HepG2 (cell line): ENCODE data around the gene PIK3C2B. TPM values are rescaled to one million over a fixed set of nuclear protein-coding genes. Genes with fewer than 3 reads are reported as not detected.

Source experiments
- ATAC-seq: fragments of 200-7000 bp; cut with Tn5 transposase; 3 replicates; pipeline ENCODE4 v1.9.1; 2020; ENCODE audit warnings: mild to moderate bottlenecking, moderate library complexity
- BruUV-seq: library from RNA; stranded (reverse); fragments of 400-500 nt; replicated peaks from 2 replicates; lab custom pipeline; 2021; lab: Mats Ljungman, UMichigan
- CTCF ChIA-PET: fragments of 300-600 bp; formaldehyde crosslinking; extraction: SDS; loops from one replicate; lab custom pipeline; 2021; ENCODE audit warnings: low total read pairs, inconsistent platforms, low intra/inter-chr PET ratio; lab: Yijun Ruan, JAX
- POLR2A ChIA-PET: fragments of 350-600 bp; sonication (Branson Sonifier 250); formaldehyde crosslinking; loops from one replicate; lab custom pipeline; 2020; ENCODE audit warnings: antibody characterized with exemption, inconsistent platforms; lab: Yijun Ruan, JAX
- DNase-seq: peaks from one replicate; pipeline ENCODE4 v3.0.0-alpha.2; 2015; ENCODE audit warnings: low spot score
- FAIRE-seq: peaks from 3 replicates; lab custom pipeline; 2011; peaks lifted over from hg19 to GRCh38; lab: Jason Lieb, UNC
- H2AFZ ChIP-seq: one replicate; pipeline ENCODE4 v1.6.1; 2011; ENCODE audit warnings: low read length, inconsistent platforms
- H3K27ac ChIP-seq: fragments of 300-600 bp; 3 replicates; pipeline ENCODE4 v1.8.0; 2011; ENCODE audit warnings: mixed run types, mild to moderate bottlenecking, mixed read lengths, low read length, inconsistent platforms; ENCODE audit not compliant: insufficient read depth; ENCODE audit errors: extremely low read length
- H3K27me3 ChIP-seq, 2 experiments: fragments of 200-600 bp in 1 of 2; 2 replicates in 1 of 2; 3 replicates in 1 of 2; pipeline versions ENCODE4 v1.6.0 to v1.8.0; 2011; ENCODE audit warnings: low read length in 2 of 2, mild to moderate bottlenecking in 2 of 2, moderate library complexity in 2 of 2, inconsistent platforms in 1 of 2; ENCODE audit not compliant: insufficient read depth in 2 of 2, control insufficient read depth in 1 of 2
- H3K36me3 ChIP-seq, 2 experiments: fragments of 200-600 bp in 1 of 2; replicated peaks in 1 of 2; 2 replicates in 1 of 2; 3 replicates in 1 of 2; pipeline versions ENCODE4 v1.5.1 to v1.8.0; 2011; ENCODE audit warnings: low read length in 2 of 2, inconsistent platforms in 1 of 2; ENCODE audit not compliant: insufficient read depth in 2 of 2, control insufficient read depth in 1 of 2
- H3K4me1 ChIP-seq: 2 replicates; pipeline ENCODE4 v1.5.1; 2012; ENCODE audit warnings: low read length, inconsistent platforms; ENCODE audit not compliant: insufficient read depth
- H3K4me2 ChIP-seq: 2 replicates; pipeline ENCODE4 v1.6.0; 2011; ENCODE audit warnings: low read depth, low read length, inconsistent platforms
- H3K4me3 ChIP-seq, 3 experiments: fragments of 200-600 bp in 1 of 3; sonication (generic), shearing (Covaris generic) in 1 of 3; replicated peaks in 1 of 3; 2 replicates each; pipeline ENCODE4 v1.5.1; 2011 to 2016; ENCODE audit warnings: low read length in 3 of 3, inconsistent platforms in 2 of 3, low read depth in 2 of 3, mild to moderate bottlenecking in 2 of 3, control low read depth in 1 of 3, mixed read lengths in 1 of 3; ENCODE audit not compliant: insufficient read depth in 1 of 3
- H3K79me2 ChIP-seq: one replicate; pipeline ENCODE4 v1.6.1; 2011; ENCODE audit warnings: low read length, inconsistent platforms; ENCODE audit not compliant: insufficient read depth
- H3K9ac ChIP-seq: 2 replicates; pipeline ENCODE4 v1.6.0; 2011; ENCODE audit warnings: mild to moderate bottlenecking, low read depth, low read length, inconsistent platforms; ENCODE audit not compliant: insufficient read depth
- H3K9me3 ChIP-seq: 2 replicates; pipeline ENCODE4 v1.5.1; 2012; ENCODE audit warnings: mild to moderate bottlenecking, low read length
- H4K20me1 ChIP-seq: 2 replicates; pipeline ENCODE4 v1.6.0; 2011; ENCODE audit warnings: inconsistent platforms, mild to moderate bottlenecking, low read length, moderate library complexity; ENCODE audit not compliant: insufficient read depth
- DR1 ChIP-seq: sonication (generic); formaldehyde crosslinking; IDR thresholded peaks from 2 replicates; pipeline ENCODE4 v1.8.0; 2021; ENCODE audit warnings: mild to moderate bottlenecking, missing genetic modification reagents, inconsistent platforms
- GTF3A ChIP-seq: sonication (generic); formaldehyde crosslinking; conservative IDR thresholded peaks from 2 replicates; pipeline ENCODE4 v1.4.0; 2020; ENCODE audit warnings: mild to moderate bottlenecking, missing genetic modification reagents
- LBX2 ChIP-seq: sonication (generic); formaldehyde crosslinking; IDR thresholded peaks from 2 replicates; pipeline ENCODE4 v1.5.0; 2020; ENCODE audit warnings: missing genetic modification reagents, mild to moderate bottlenecking, borderline replicate concordance
- RFX1 ChIP-seq: fragments of 450-650 bp; IDR thresholded peaks from 2 replicates; pipeline ENCODE4 v1.6.1; 2017
- SATB2 ChIP-seq: sonication (generic); formaldehyde crosslinking; IDR thresholded peaks from 2 replicates; pipeline ENCODE4 v1.5.0; 2020; ENCODE audit warnings: missing genetic modification reagents
- SUZ12 ChIP-seq: fragments of 150-350 bp; IDR thresholded peaks from 2 replicates; pipeline ENCODE4 v1.6.1; 2014; ENCODE audit warnings: low read depth, low read length
- ZNF18 ChIP-seq: sonication (generic); formaldehyde crosslinking; IDR thresholded peaks from 2 replicates; pipeline ENCODE4 v1.8.0; 2022; ENCODE audit warnings: mild to moderate bottlenecking, missing genetic modification reagents; ENCODE audit not compliant: insufficient replicate concordance
- ZNF678 ChIP-seq: sonication (generic); formaldehyde crosslinking; IDR thresholded peaks from 2 replicates; pipeline ENCODE4 v1.4.0; 2020; ENCODE audit warnings: mild to moderate bottlenecking, missing genetic modification reagents
- WGBS: methylation state at CpG from one replicate; pipeline ENCODE4 v1.1.6; 2017; ENCODE audit warnings: low lambda C conversion rate; 5-methylcytosine and 5-hydroxymethylcytosine counted together
- in situ Hi-C: cut with HindIII; loops from 2 replicates; pipeline ENCODE4 v1.10.0; 2017; ENCODE audit warnings: low pct_unique_long_range_greater_than_20kb; ENCODE audit not compliant: extremely low pct_ligation_motif_present
- intact Hi-C: fragments of 100-400 bp; cut with micrococcal nuclease; formaldehyde crosslinking; loops from one replicate; pipeline ENCODE4 v1.10.0; 2022; ENCODE audit not compliant: unreplicated experiment
- polyA plus RNA-seq, 8 experiments: library from polyadenylated mRNA; depleted of rRNA in 3 of 8; stranded (reverse) in 7 of 8; unstranded in 1 of 8; fragments of >200 nt; fragmentation: Illumina TruSeq in 4 of 8; extraction: Trizol in 4 of 8; gene quantifications; 2 replicates each; pipeline versions ENCODE4 v1.2.1 to v1.2.3, GENCODE V29; 2011 to 2016; ENCODE audit warnings: low read depth in 4 of 8, missing spikeins in 1 of 8, mixed read lengths in 1 of 8; ENCODE audit not compliant: insufficient read depth in 1 of 8
- total RNA-seq, 5 experiments: library from RNA; depleted of rRNA; stranded (reverse); fragments of >200 nt; fragmentation: Illumina TruSeq; extraction: Trizol; gene quantifications; 2 replicates each; pipeline ENCODE4 v1.2.3, GENCODE V29; 2016; ENCODE audit warnings: low read depth in 1 of 5
- TF ChIP-seq, protein P1 (sequence below): sonication (generic); formaldehyde crosslinking; IDR thresholded peaks from 2 replicates; pipeline ENCODE4 v1.5.0; 2020; ENCODE audit warnings: mild to moderate bottlenecking, missing genetic modification reagents

PIK3C2B gene
- total and polyA plus RNA-seq, 2 of the 13 experiments (the other 11 are each of a cell fraction or from before 2014, with no cell fraction given): 3.4 to 4.5 TPM

DNA sequence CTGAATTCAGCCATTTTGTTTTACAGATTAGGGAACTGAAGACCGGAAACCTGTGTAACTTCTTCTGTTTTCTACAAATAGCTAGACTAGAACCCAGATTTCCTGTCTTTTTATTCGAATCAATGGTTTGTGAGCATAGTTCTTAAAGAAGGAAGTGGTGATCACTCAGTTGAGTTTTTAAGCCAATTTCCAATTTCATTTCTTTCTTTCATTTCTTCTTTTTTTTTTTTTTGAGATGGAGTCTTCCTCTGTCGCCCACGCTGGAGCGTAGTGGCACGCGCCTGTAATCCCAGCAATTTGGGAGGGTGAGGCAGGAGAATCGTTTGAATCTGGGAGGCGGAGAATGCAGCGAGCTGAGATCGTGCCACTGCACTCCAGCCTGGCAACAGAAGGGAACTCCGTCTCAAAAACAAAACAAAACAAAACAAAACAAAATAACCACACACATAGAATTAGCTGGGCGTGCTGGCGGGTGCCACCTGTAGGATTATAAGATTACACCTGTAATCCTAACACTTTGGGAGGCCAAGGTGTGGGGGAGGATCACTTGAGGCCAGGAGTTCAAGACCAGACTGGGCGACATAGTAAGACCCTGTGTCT is 18.6 kb upstream of the PIK3C2B start:
- TF ChIP-seq SUZ12 (no peak), GTF3A (CRISPR knock-in tag) (no peak), LBX2 (CRISPR knock-in tag) (no peak), ZNF18 (no peak), SATB2 (no peak), ZNF678 (CRISPR knock-in tag) (no peak), RFX1 (no peak)
- in situ Hi-C loops: no loop called here
- CTCF ChIA-PET: no interaction called here
- ATAC-seq: no peak
- Histone ChIP-seq H3K4me2 (no peak overlapping the region), H3K4me1 (peaks cover 34% of the 10 kb centered on the region), H3K36me3 (0 out of 5 replicates have a peak, but pooled peaks cover 0 to under 1% of the 10 kb centered on the region in 2 experiments), H2AFZ (no peak overlapping the region), H3K79me2 (peaks cover 18% of the 10 kb centered on the region), H3K4me3 (no peak overlapping the region), H3K27ac (no peak overlapping the region), H3K27me3 (no peaks in the 10 kb centered on the region; a peak in 1 of 5 replicates), H3K9me3 (no peaks in the 10 kb centered on the region), H4K20me1 (no peaks in the 10 kb centered on the region), H3K9ac (no peak overlapping the region)
- WGBS: 73% methylated on average over 15 of the region's 15 CpGs
- intact Hi-C loops: no loop called here
- BruUV-seq: no TSS peak
- DNase-seq: no peak
- no peak for FAIRE-seq
- POLR2A ChIA-PET: no interaction called here

- no peak for ATAC-seq
- H3K9ac ChIP-seq: no peak overlapping the region
- H3K27me3 ChIP-seq: no peaks in the 10 kb centered on the region; a peak in 1 of 5 replicates
- H3K9me3 ChIP-seq: no peaks in the 10 kb centered on the region
- no peak for DNase-seq
- H3K4me1 ChIP-seq: peaks cover 25% of the 10 kb centered on the region
- no peak overlapping the region for H3K4me2 ChIP-seq
- TF ChIP-seq, protein P1, sequence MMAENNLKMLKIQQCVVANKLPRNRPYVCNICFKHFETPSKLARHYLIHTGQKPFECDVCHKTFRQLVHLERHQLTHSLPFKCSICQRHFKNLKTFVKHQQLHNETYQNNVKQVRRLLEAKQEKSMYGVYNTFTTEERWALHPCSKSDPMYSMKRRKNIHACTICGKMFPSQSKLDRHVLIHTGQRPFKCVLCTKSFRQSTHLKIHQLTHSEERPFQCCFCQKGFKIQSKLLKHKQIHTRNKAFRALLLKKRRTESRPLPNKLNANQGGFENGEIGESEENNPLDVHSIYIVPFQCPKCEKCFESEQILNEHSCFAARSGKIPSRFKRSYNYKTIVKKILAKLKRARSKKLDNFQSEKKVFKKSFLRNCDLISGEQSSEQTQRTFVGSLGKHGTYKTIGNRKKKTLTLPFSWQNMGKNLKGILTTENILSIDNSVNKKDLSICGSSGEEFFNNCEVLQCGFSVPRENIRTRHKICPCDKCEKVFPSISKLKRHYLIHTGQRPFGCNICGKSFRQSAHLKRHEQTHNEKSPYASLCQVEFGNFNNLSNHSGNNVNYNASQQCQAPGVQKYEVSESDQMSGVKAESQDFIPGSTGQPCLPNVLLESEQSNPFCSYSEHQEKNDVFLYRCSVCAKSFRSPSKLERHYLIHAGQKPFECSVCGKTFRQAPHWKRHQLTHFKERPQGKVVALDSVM: peak; percentile 51; the same call in 1 of the 2 replicates
- no peak for TF ChIP-seq DR1 (CRISPR knock-in tag)
- intact Hi-C loops: no loop called here
- BruUV-seq: no TSS peak
- no peak overlapping the region for H3K27ac ChIP-seq
- H4K20me1 ChIP-seq: no peaks in the 10 kb centered on the region
- CTCF ChIA-PET: no interaction called here
- H3K4me3 ChIP-seq: no peak overlapping the region
- H3K79me2 ChIP-seq: no peaks in the 10 kb centered on the region
- no peak for FAIRE-seq
- POLR2A ChIA-PET: no interaction called here
- H2AFZ ChIP-seq: no peak overlapping the region
- H3K36me3 ChIP-seq: no peaks in the 10 kb centered on the region
- in situ Hi-C loops: no loop called here
These were observed 16.8 kb upstream of the PIK3C2B start for GRCh38 chr1:204511366-204511765.
